Vagina (tissue), 2 donors: ENCODE measurements around the gene GPRIN1. TPM values are rescaled to one million over a fixed set of nuclear protein-coding genes. Genes with fewer than 3 reads are reported as not detected.

Experiments used
- DNase-seq, 2 donors: peaks; one replicate each; pipeline ENCODE4 v3.0.0-alpha.2; 2017; ENCODE audit errors: extremely low spot score in 2 of 2
- H3K27ac ChIP-seq: fragments of 200-600 bp; sonication (generic); one replicate; pipeline ENCODE4 v1.5.1; 2019
- H3K27me3 ChIP-seq: fragments of 200-600 bp; sonication (generic); one replicate; pipeline ENCODE4 v1.5.1; 2019
- H3K36me3 ChIP-seq, 2 donors: fragments of 200-600 bp; sonication (generic); one replicate each; pipeline ENCODE4 v1.5.1; 2017 to 2019
- H3K4me1 ChIP-seq: fragments of 200-600 bp; sonication (generic); one replicate; pipeline ENCODE4 v1.5.1; 2019
- H3K4me3 ChIP-seq, 2 donors: fragments of 200-600 bp; sonication (generic); 1 replicate in 1 of 2; 2 replicates in 1 of 2; pipeline ENCODE4 v1.5.1; 2016 to 2019
- H3K9me3 ChIP-seq: fragments of 200-600 bp; sonication (generic); one replicate; pipeline ENCODE4 v1.5.1; 2019
- CTCF ChIP-seq, 3 experiments: fragments of 450-650 bp in 2 of 3; fragments of 200-600 bp in 1 of 3; sonication (generic) in 1 of 3; IDR thresholded peaks; one replicate each; pipeline ENCODE4 v1.5.1; 2017 to 2019; ENCODE audit warnings: antibody characterized with exemption in 3 of 3, mild to moderate bottlenecking in 2 of 3, moderate library complexity in 2 of 3
- POLR2A ChIP-seq, 2 donors: fragments of 450-650 bp; IDR thresholded peaks; one replicate each; pipeline ENCODE4 v1.6.1; 2017; ENCODE audit warnings: antibody characterized with exemption in 2 of 2, mild to moderate bottlenecking in 2 of 2, moderate library complexity in 2 of 2
- POLR2AphosphoS5 ChIP-seq, 2 donors: sonication (generic); formaldehyde crosslinking; IDR thresholded peaks; one replicate each; pipeline ENCODE4 v1.9.0; 2017; ENCODE audit warnings: antibody characterized with exemption in 2 of 2, mild to moderate bottlenecking in 2 of 2, low read depth in 1 of 2; ENCODE audit not compliant: insufficient read depth in 1 of 2
- intact Hi-C: fragments of 100-400 bp; cut with DNase I; formaldehyde crosslinking; loops from one replicate; pipeline ENCODE4 v1.15.1; 2023
- total RNA-seq: library from RNA; depleted of rRNA; stranded (reverse); fragments of >200 nt; gene quantifications from one replicate; pipeline ENCODE4 v1.2.3, GENCODE V29; 2016

The GPRIN1 gene
- total RNA-seq, 1 donor from 2014 or later, result 0.49 TPM

GRCh38 chr5:176646707-176647029 lies 36.7 kb upstream of the GPRIN1 start:
- intact Hi-C loops, result no loop called here
- Histone ChIP-seq H3K36me3 (no peaks in the 10 kb centered on the region), H3K4me3 (peak overlapping the region; percentile 35 to 81), H3K9me3 (no peaks in the 10 kb centered on the region), H3K27ac (peak overlapping the region; percentile 71), H3K27me3 (no peaks in the 10 kb centered on the region), H3K4me1 (peaks cover 34% of the 10 kb centered on the region)
- no peak for DNase-seq
- TF ChIP-seq POLR2AphosphoS5 (IDR thresholded peaks at IDR 0.05; ENCODE audit: insufficient read depth in 1 of 2, low read depth in 1 of 2), result no peak
- TF ChIP-seq CTCF (IDR thresholded peaks at IDR 0.05), result no peak

GRCh38 chr5:176646049-176646706 lies 36.2 kb upstream of the GPRIN1 start:
- H3K36me3 ChIP-seq, result no peaks in the 10 kb centered on the region
- no peaks in the 10 kb centered on the region for H3K27me3 ChIP-seq
- H3K27ac ChIP-seq, result peak overlapping the region; percentile 71
- H3K4me1 ChIP-seq, result peaks cover 34% of the 10 kb centered on the region
- intact Hi-C loops, result no loop called here
- no peak for DNase-seq
- TF ChIP-seq POLR2A (IDR thresholded peaks at IDR 0.05), result no peak
- TF ChIP-seq POLR2AphosphoS5 (IDR thresholded peaks at IDR 0.05; ENCODE audit: insufficient read depth in 1 of 2, low read depth in 1 of 2), result no peak
- no peak for TF ChIP-seq CTCF (IDR thresholded peaks at IDR 0.05)
- no peaks in the 10 kb centered on the region for H3K9me3 ChIP-seq
- peak overlapping the region; percentile 35 to 81 for H3K4me3 ChIP-seq

- intact Hi-C loops, result no loop called here
- H3K4me1 ChIP-seq, result peaks cover 26% of the 10 kb centered on the region
- TF ChIP-seq POLR2A (IDR thresholded peaks at IDR 0.05), result no peak
- no peak for TF ChIP-seq CTCF (IDR thresholded peaks at IDR 0.05)
- TF ChIP-seq POLR2AphosphoS5 (IDR thresholded peaks at IDR 0.05; ENCODE audit: insufficient read depth in 1 of 2, low read depth in 1 of 2), result no peak
- no peaks in the 10 kb centered on the region for H3K9me3 ChIP-seq
- no peak overlapping the region for H3K27ac ChIP-seq
- no peak overlapping the region for H3K4me3 ChIP-seq
- no peaks in the 10 kb centered on the region for H3K27me3 ChIP-seq
- no peaks in the 10 kb centered on the region for H3K36me3 ChIP-seq
- DNase-seq, result no peak
These were observed 35.1 kb upstream of the GPRIN1 start for GRCh38 chr5:176644878-176645670.

- no peak for TF ChIP-seq POLR2AphosphoS5 (IDR thresholded peaks at IDR 0.05; ENCODE audit: insufficient read depth in 1 of 2, low read depth in 1 of 2)
- TF ChIP-seq CTCF (IDR thresholded peaks at IDR 0.05), result no peak
- TF ChIP-seq POLR2A (IDR thresholded peaks at IDR 0.05), result no peak
- intact Hi-C loops, result no loop called here
- Histone ChIP-seq H3K27me3 (no peaks in the 10 kb centered on the region), H3K36me3 (no peaks in the 10 kb centered on the region), H3K27ac (no peak overlapping the region), H3K9me3 (no peaks in the 10 kb centered on the region), H3K4me3 (no peak overlapping the region), H3K4me1 (peaks cover 23% of the 10 kb centered on the region)
- DNase-seq, result no peak
These were observed 34.3 kb upstream of the GPRIN1 start for GRCh38 chr5:176644294-176644693.
